ENCODE measurements around the gene OR1K1.
A peak's percentile ranks its signal among the peaks of the same experiment; 100 is the strongest.

DNA sequence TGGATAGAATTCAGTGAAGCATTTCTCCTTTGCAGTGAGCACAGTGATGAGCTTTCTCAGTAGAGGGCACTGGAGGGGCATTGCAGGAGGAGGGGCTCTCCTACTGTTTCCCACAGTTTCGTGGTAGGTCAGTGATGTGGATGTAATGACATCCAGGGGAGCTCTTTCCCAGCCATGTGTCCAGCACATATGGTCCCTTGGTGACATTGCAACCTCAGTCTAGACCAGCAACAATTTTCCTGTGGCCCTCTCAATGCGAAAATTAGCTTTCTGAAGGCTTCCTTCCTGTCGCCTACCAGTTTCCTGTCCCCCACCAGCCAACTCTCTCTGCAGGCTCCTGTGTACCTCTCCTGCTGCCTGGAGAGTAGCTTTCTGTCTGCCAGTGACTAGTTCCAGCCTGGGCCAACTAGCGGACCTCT lies 35.4 kb downstream of the OR1K1 start:
- TF ChIP-seq ZNF12 (CRISPR knock-in tag; IDR thresholded peaks at IDR 0.05) (no peak), HOXA7 (CRISPR knock-in tag; IDR thresholded peaks at IDR 0.05) (no peak), AHR (CRISPR knock-in tag; IDR thresholded peaks at IDR 0.05) (no peak), MTF1 (CRISPR knock-in tag; IDR thresholded peaks at IDR 0.05) (no peak), YEATS2 (CRISPR knock-in tag; IDR thresholded peaks at IDR 0.05; ENCODE audit: borderline replicate concordance) (no peak), CTCF (CRISPR knock-in tag; IDR thresholded peaks at IDR 0.05) (peak; percentile 67), POLR2A (IDR thresholded peaks at IDR 0.05; ENCODE audit: insufficient read depth in 1 of 2, low read depth in 2 of 2, low read length in 2 of 2) (no peak), NFIC (IDR thresholded peaks at IDR 0.05; ENCODE audit: low read length) (no peak), KDM2A (CRISPR knock-in tag; IDR thresholded peaks at IDR 0.05; ENCODE audit: borderline replicate concordance, low read depth) (no peak), TCF7L2 (IDR thresholded peaks at IDR 0.05; ENCODE audit: low read depth, low read length) (no peak), NR2F6 (IDR thresholded peaks at IDR 0.05) (no peak), NR2F6 (CRISPR knock-in tag; IDR thresholded peaks at IDR 0.05) (no peak)
- TF ChIP-seq, protein P1, sequence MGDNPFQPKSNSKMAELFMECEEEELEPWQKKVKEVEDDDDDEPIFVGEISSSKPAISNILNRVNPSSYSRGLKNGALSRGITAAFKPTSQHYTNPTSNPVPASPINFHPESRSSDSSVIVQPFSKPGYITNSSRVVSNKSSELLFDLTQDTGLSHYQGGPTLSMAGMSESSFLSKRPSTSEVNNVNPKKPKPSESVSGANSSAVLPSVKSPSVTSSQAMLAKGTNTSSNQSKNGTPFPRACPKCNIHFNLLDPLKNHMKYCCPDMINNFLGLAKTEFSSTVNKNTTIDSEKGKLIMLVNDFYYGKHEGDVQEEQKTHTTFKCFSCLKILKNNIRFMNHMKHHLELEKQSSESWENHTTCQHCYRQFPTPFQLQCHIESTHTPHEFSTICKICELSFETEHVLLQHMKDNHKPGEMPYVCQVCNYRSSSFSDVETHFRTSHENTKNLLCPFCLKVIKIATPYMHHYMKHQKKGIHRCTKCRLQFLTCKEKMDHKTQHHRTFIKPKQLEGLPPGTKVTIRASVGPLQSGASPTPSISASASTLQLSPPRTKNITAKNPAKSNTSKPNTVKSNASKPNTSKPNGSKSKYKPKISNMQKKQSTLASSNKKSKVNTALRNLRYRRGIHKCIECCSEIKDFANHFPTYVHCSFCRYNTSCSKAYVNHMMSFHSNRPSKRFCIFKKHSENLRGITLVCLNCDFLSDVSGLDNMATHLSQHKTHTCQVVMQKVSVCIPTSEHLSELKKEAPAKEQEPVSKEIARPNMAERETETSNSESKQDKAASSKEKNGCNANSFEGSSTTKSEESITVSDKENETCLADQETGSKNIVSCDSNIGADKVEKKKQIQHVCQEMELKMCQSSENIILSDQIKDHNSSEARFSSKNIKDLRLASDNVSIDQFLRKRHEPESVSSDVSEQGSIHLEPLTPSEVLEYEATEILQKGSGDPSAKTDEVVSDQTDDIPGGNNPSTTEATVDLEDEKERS (CRISPR knock-in tag; IDR thresholded peaks at IDR 0.05): no peak
- TF ChIP-seq, protein P2, sequence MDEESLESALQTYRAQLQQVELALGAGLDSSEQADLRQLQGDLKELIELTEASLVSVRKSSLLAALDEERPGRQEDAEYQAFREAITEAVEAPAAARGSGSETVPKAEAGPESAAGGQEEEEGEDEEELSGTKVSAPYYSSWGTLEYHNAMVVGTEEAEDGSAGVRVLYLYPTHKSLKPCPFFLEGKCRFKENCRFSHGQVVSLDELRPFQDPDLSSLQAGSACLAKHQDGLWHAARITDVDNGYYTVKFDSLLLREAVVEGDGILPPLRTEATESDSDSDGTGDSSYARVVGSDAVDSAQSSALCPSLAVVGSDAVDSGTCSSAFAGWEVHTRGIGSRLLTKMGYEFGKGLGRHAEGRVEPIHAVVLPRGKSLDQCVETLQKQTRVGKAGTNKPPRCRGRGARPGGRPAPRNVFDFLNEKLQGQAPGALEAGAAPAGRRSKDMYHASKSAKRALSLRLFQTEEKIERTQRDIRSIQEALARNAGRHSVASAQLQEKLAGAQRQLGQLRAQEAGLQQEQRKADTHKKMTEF (CRISPR knock-in tag; IDR thresholded peaks at IDR 0.05): no peak

Measured in HepG2 (cell line).